Stimulated activated CD8-positive, alpha-beta memory T cell treated with anti-CD3 and anti-CD28 coated beads, Interleukin-12 subunit alpha, Interleukin-12 subunit beta, amount 100 ng/mL, for 24 hours (primary cell): ENCODE results near the gene PAH.

Experiments
- DNase-seq: peaks from one replicate; pipeline ENCODE4 v3.0.0-alpha.2; 2020; ENCODE audit errors: extremely low read depth

Gene PAH

GRCh38 chr12:102824218-102824835 is 92.7 kb downstream of the PAH start:
- no peak for DNase-seq

GRCh38 chr12:102821149-102821548 is 95.9 kb downstream of the PAH start:
- no peak for DNase-seq

- no peak for DNase-seq
Observed at GRCh38 chr12:102816816-102817434, 100.1 kb downstream of the PAH start.

- DNase-seq = no peak
Observed at GRCh38 chr12:102814691-102815367, 102.2 kb downstream of the PAH start.

DNA sequence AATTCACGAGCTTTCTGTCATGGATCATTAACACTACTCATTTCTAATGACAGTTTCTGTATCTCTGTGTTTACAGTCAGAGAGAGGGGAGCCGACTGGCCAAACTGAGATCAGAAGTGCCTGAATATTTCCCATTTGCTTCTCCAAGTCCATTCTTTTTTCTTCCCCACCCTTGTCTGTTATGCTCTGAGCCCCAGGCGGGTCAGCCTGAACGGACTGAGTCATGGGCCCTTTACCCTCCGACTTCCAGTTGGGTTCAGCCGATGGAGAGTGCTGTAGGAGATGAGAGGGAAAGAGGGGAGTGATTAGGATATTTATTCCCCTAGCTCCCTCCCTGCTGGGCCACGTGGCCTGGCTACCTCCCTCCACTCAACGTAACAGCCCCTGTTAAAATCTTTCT is 104.7 kb downstream of the PAH start:
- no peak for DNase-seq

DNA sequence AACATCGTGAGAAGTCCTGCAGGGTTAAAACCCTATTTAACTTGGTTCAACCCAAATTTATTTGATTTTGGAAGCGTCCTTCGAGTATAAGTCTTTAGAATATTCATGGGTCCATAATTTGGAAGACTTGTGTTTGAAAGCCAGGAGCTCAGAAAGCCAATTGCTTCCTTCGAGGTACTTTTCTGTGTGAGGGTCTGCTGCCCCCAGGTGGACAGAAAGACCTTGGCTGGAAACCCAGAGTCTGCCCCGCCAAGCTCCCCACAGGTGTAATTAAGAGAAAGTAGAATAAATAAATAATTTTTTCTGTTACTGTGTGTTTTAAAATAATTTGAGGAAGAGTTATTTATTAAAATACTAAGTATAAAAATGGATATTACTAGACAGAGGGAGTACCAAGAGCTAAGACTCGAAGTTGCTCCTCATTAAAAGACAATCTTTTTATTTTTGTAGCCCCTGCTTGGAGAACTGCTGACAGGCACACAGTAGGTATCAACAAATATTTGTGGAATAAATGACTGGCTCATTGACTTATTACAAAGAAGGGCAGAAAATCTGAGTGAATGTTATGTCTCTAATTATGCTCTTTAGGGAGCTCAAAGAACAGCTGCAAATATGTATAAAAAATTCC is 105.8 kb downstream of the PAH start:
- no peak for DNase-seq

GRCh38 chr12:102808412-102808811 is 108.6 kb downstream of the PAH start:
- DNase-seq = no peak

DNA sequence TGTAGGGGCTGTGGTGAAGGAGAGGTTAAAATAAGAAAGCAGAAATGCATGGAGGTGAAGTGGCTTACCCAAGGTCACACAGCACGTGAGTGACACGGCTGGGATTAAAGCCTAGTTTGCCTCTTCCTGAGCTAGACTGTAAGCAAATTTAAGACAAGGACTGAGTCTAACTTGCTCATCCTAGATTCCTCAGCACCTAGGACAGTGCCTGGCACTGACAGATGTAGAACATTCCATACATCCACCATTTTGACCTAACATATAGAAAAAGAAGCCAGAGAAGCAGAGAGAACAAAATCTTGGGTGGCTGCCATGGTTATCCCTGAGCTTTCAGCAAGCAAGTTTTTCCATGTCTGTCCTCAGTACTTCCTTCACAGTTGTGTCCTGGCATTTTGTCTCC is 110.5 kb downstream of the PAH start:
- DNase-seq = no peak

DNA sequence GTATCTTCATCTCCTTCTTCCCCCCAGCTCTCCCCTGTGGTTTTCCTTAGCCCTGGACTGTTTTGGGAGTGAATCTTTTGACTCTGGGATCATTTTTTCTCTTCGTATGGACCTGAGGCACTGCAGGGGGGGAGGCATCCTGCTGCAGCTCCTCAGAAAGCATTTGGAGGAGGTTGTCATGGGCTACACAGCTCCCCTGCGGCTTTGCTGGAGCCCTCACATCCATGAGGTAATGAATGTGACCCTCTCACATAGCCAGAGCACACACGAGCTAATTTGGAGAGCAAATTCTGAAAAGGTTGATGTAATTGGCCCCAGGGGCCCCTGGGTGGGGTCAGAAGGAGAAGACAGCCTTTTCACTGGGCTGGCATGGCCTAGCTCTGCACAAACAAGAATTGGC is 110.9 kb downstream of the PAH start:
- DNase-seq = no peak

- no peak for DNase-seq
Observed at GRCh38 chr12:102800565-102800964, 116.5 kb downstream of the PAH start.

- DNase-seq = no peak
Observed at GRCh38 chr12:102799229-102799628, 117.8 kb downstream of the PAH start.

DNA sequence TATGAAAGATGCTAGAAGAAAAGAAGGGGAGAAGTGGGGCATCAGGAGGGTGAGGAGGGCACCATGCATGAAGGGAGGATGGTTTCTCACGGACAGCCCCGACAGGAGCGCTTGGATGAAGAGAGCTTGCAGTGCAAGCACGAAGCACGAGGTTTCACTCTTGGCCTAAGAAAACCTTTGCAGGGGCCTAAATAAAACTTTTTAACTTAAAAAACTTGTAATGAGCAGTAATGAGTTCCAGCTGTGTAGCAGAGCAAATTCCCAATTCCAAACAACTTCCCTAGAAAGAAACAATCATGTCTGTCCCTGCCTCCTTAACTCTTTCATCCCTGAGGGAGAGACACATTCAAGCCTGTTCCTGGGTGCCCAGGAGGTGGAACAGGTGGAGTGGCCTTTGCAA is 119.5 kb downstream of the PAH start:
- no peak for DNase-seq

GRCh38 chr12:102793921-102794320 is 123.1 kb downstream of the PAH start:
- DNase-seq = no peak
